CD4-positive, alpha-beta T cell treated with Interleukin-1 beta for 1 hour (primary cell): ENCODE data around the gene DYNC1I2.

ENCODE experiments used
- DNase-seq, 2 donors: peaks; one replicate each; pipeline ENCODE4 v3.0.0-alpha.2; 2020 to 2022

Gene DYNC1I2

GRCh38 chr2:171785450-171785849 is 98.2 kb downstream of the DYNC1I2 start:
- DNase-seq: no peak

GRCh38 chr2:171787333-171788072 is 100.2 kb downstream of the DYNC1I2 start:
- no peak for DNase-seq

- DNase-seq: no peak
Measured at GRCh38 chr2:171788316-171788993, 101.2 kb downstream of the DYNC1I2 start.

GRCh38 chr2:171789956-171790355 is 102.7 kb downstream of the DYNC1I2 start:
- DNase-seq: no peak

- no peak for DNase-seq
Measured at GRCh38 chr2:171791361-171791760, 104.1 kb downstream of the DYNC1I2 start.

- no peak for DNase-seq
Measured at GRCh38 chr2:171792157-171792556, 104.9 kb downstream of the DYNC1I2 start.

- no peak for DNase-seq
Measured at GRCh38 chr2:171792886-171793580, 105.8 kb downstream of the DYNC1I2 start.

- no peak for DNase-seq
Measured at GRCh38 chr2:171793691-171794678, 106.7 kb downstream of the DYNC1I2 start.

GRCh38 chr2:171794918-171795317 is 107.6 kb downstream of the DYNC1I2 start:
- DNase-seq: no peak
